HepG2 (cell line): ENCODE data around the gene AGTRAP. TPM values are rescaled to one million over a fixed set of nuclear protein-coding genes. Genes with fewer than 3 reads are reported as not detected.

Experiments
- CENPBD1 ChIP-seq: sonication (generic); formaldehyde crosslinking; IDR thresholded peaks from 2 replicates; pipeline ENCODE4 v1.8.0; 2022; ENCODE audit warnings: missing genetic modification reagents, low read depth, mild to moderate bottlenecking, borderline replicate concordance
- FOXJ3 ChIP-seq: sonication (generic); formaldehyde crosslinking; IDR thresholded peaks from 2 replicates; pipeline ENCODE4 v1.4.0; 2020; ENCODE audit warnings: missing genetic modification reagents, mild to moderate bottlenecking, borderline replicate concordance
- FOXO4 ChIP-seq: sonication (generic); formaldehyde crosslinking; conservative IDR thresholded peaks from 2 replicates; pipeline ENCODE4 v1.8.1; 2023; ENCODE audit warnings: missing genetic modification reagents
- HNRNPUL1 ChIP-seq: fragments of 200-400 bp; formaldehyde crosslinking; IDR thresholded peaks from 2 replicates; pipeline ENCODE4 v1.6.1; 2017; ENCODE audit warnings: low read depth, mild to moderate bottlenecking, low read length, moderate library complexity
- MBD4 ChIP-seq: IDR thresholded peaks from 2 replicates; pipeline ENCODE4 v1.6.1; 2012; ENCODE audit warnings: low read length, inconsistent platforms, borderline replicate concordance
- MED1 ChIP-seq: sonication (generic); formaldehyde crosslinking; IDR thresholded peaks from 2 replicates; pipeline ENCODE4 v1.4.0; 2020; ENCODE audit warnings: missing genetic modification reagents
- MIER3 ChIP-seq: IDR thresholded peaks from 2 replicates; pipeline ENCODE4 v1.6.1; 2016; ENCODE audit warnings: missing compliant biosample characterization, borderline replicate concordance
- MTF2 ChIP-seq: sonication (generic); formaldehyde crosslinking; IDR thresholded peaks from 2 replicates; pipeline ENCODE4 v1.5.0; 2020; ENCODE audit warnings: missing genetic modification reagents, borderline replicate concordance
- MYNN ChIP-seq: sonication (generic); formaldehyde crosslinking; IDR thresholded peaks from 2 replicates; pipeline ENCODE4 v1.4.0; 2020; ENCODE audit warnings: mild to moderate bottlenecking, low read depth, missing genetic modification reagents
- RNF2 ChIP-seq: fragments of 450-650 bp; conservative IDR thresholded peaks from 2 replicates; pipeline ENCODE4 v1.6.1; 2016; ENCODE audit warnings: low read depth
- SP140L ChIP-seq: sonication (generic); formaldehyde crosslinking; IDR thresholded peaks from 2 replicates; pipeline ENCODE4 v1.4.0; 2020; ENCODE audit warnings: missing genetic modification reagents, borderline replicate concordance
- TARDBP ChIP-seq: sonication (generic); formaldehyde crosslinking; IDR thresholded peaks from 2 replicates; pipeline ENCODE4 v1.8.0; 2022; ENCODE audit warnings: mild to moderate bottlenecking, missing genetic modification reagents
- THAP9 ChIP-seq: sonication (generic); formaldehyde crosslinking; IDR thresholded peaks from 2 replicates; pipeline ENCODE4; 2020; ENCODE audit warnings: missing genetic modification reagents, mild to moderate bottlenecking, borderline replicate concordance
- ZBTB37 ChIP-seq: sonication (generic); formaldehyde crosslinking; IDR thresholded peaks from 2 replicates; pipeline ENCODE4 v1.4.0; 2020; ENCODE audit warnings: mild to moderate bottlenecking, missing genetic modification reagents
- ZFP62 ChIP-seq: sonication (generic); formaldehyde crosslinking; IDR thresholded peaks from 2 replicates; pipeline ENCODE4 v1.4.0; 2020; ENCODE audit warnings: missing genetic modification reagents
- ZNF136 ChIP-seq: sonication (generic); formaldehyde crosslinking; IDR thresholded peaks from 2 replicates; pipeline ENCODE4 v1.8.1; 2022; ENCODE audit warnings: low read depth, mild to moderate bottlenecking, moderate library complexity, missing genetic modification reagents
- ZNF230 ChIP-seq: sonication (generic); formaldehyde crosslinking; IDR thresholded peaks from 2 replicates; pipeline ENCODE4 v1.4.0; 2020; ENCODE audit warnings: mild to moderate bottlenecking, missing genetic modification reagents
- ZNF274 ChIP-seq: sonication (generic); formaldehyde crosslinking; IDR thresholded peaks from 2 replicates; pipeline ENCODE4 v1.5.1; 2020; ENCODE audit warnings: mild to moderate bottlenecking, missing genetic modification reagents
- ZNF510 ChIP-seq: sonication (generic); formaldehyde crosslinking; IDR thresholded peaks from 2 replicates; pipeline ENCODE4 v1.4.0; 2020; ENCODE audit warnings: low read depth, mild to moderate bottlenecking, missing genetic modification reagents
- ZNF580 ChIP-seq: IDR thresholded peaks from 2 replicates; pipeline ENCODE4 v1.6.1; 2016; ENCODE audit warnings: low read depth, borderline replicate concordance
- ZNF75D ChIP-seq: sonication (generic); formaldehyde crosslinking; IDR thresholded peaks from 2 replicates; pipeline ENCODE4 v1.8.1; 2023; ENCODE audit warnings: missing genetic modification reagents, mild to moderate bottlenecking, borderline replicate concordance
- ZNF772 ChIP-seq: sonication (generic); formaldehyde crosslinking; IDR thresholded peaks from 2 replicates; pipeline ENCODE4 v1.5.0; 2020; ENCODE audit warnings: mild to moderate bottlenecking, missing genetic modification reagents
- ZSCAN22 ChIP-seq: sonication (generic); formaldehyde crosslinking; IDR thresholded peaks from 2 replicates; pipeline ENCODE4 v1.4.0; 2020; ENCODE audit warnings: mild to moderate bottlenecking, missing genetic modification reagents
- polyA plus RNA-seq, 8 experiments: library from polyadenylated mRNA; depleted of rRNA in 3 of 8; stranded (reverse) in 7 of 8; unstranded in 1 of 8; fragments of >200 nt; fragmentation: Illumina TruSeq in 4 of 8; extraction: Trizol in 4 of 8; gene quantifications; 2 replicates each; pipeline versions ENCODE4 v1.2.1 to v1.2.3, GENCODE V29; 2011 to 2016; ENCODE audit warnings: low read depth in 4 of 8, missing spikeins in 1 of 8, mixed read lengths in 1 of 8; ENCODE audit not compliant: insufficient read depth in 1 of 8
- total RNA-seq, 5 experiments: library from RNA; depleted of rRNA; stranded (reverse); fragments of >200 nt; fragmentation: Illumina TruSeq; extraction: Trizol; gene quantifications; 2 replicates each; pipeline ENCODE4 v1.2.3, GENCODE V29; 2016; ENCODE audit warnings: low read depth in 1 of 5
- TF ChIP-seq, protein P1 (sequence below): IDR thresholded peaks from 2 replicates; pipeline ENCODE4 v1.6.1; 2016; ENCODE audit warnings: missing genetic modification reagents, missing compliant biosample characterization

Gene AGTRAP
- total and polyA plus RNA-seq, 2 of the 13 experiments (the other 11 are each of a cell fraction or from before 2014, with no cell fraction given) = 28.3 to 32.0 TPM

GRCh38 chr1:11784993-11785769 is 49.2 kb downstream of the AGTRAP start (continued):
- TF ChIP-seq MED1 = 0 out of 2 replicates have a peak, but pooled peaks have one; percentile 22
- TF ChIP-seq ZNF772 (CRISPR knock-in tag) = no peak
- TF ChIP-seq MIER3 = no peak
- no peak for TF ChIP-seq ZNF510
- no peak for TF ChIP-seq ZFP62 (CRISPR knock-in tag)
- no peak for TF ChIP-seq HNRNPUL1
- no peak for TF ChIP-seq SP140L (CRISPR knock-in tag)
- TF ChIP-seq CENPBD1 (CRISPR knock-in tag) = no peak
- TF ChIP-seq, protein P1, sequence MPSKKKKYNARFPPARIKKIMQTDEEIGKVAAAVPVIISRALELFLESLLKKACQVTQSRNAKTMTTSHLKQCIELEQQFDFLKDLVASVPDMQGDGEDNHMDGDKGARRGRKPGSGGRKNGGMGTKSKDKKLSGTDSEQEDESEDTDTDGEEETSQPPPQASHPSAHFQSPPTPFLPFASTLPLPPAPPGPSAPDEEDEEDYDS = no peak
- TF ChIP-seq ZNF75D (CRISPR knock-in tag) = no peak
- no peak for TF ChIP-seq FOXO4 (CRISPR knock-in tag)
- 0 out of 2 replicates have a peak, but pooled peaks have one; percentile 22 for TF ChIP-seq THAP9
- no peak for TF ChIP-seq MYNN (CRISPR knock-in tag)
- TF ChIP-seq ZNF136 = no peak
- no peak for TF ChIP-seq RNF2
- TF ChIP-seq ZBTB37 = no peak
- peak; percentile 58; the same call in 1 of the 2 replicates for TF ChIP-seq TARDBP (CRISPR knock-in tag)
- no peak for TF ChIP-seq MBD4
- no peak for TF ChIP-seq FOXJ3 (CRISPR knock-in tag)
- no peak for TF ChIP-seq ZNF580 (CRISPR knock-in tag)
- no peak for TF ChIP-seq ZSCAN22
- TF ChIP-seq ZNF274 (CRISPR knock-in tag) = no peak
- TF ChIP-seq MTF2 (CRISPR knock-in tag) = no peak
- no peak for TF ChIP-seq ZNF230 (CRISPR knock-in tag)
